Uterus (tissue), 4 donors: ENCODE data around the gene PPARA. TPM values are rescaled to one million over a fixed set of nuclear protein-coding genes. Genes with fewer than 3 reads are reported as not detected.

Experiments
- DNase-seq, 2 donors: peaks; one replicate each; pipeline ENCODE4 v3.0.0-alpha.2; 2019 to 2020
- H3K27ac ChIP-seq, 2 donors: fragments of 200-600 bp; sonication (generic); 1 replicate in 1 of 2; 2 replicates in 1 of 2; pipeline ENCODE4 v1.5.1; 2016 to 2018
- H3K27me3 ChIP-seq, 2 donors: fragments of 200-600 bp; sonication (generic); one replicate each; pipeline ENCODE4 v1.5.1; 2018 to 2019; ENCODE audit warnings: control low read depth in 1 of 2
- H3K36me3 ChIP-seq, 2 donors: fragments of 200-600 bp; sonication (generic); one replicate each; pipeline ENCODE4 v1.5.1; 2019; ENCODE audit warnings: control low read depth in 1 of 2
- H3K4me1 ChIP-seq, 2 donors: fragments of 200-600 bp; sonication (generic); one replicate each; pipeline ENCODE4 v1.5.1; 2018 to 2019; ENCODE audit warnings: control low read depth in 1 of 2
- H3K4me3 ChIP-seq, 2 donors: fragments of 200-600 bp; sonication (generic); 1 replicate in 1 of 2; 2 replicates in 1 of 2; pipeline ENCODE4 v1.5.1; 2018 to 2019; ENCODE audit warnings: mild to moderate bottlenecking in 1 of 2
- H3K9me3 ChIP-seq, 2 donors: fragments of 200-600 bp; sonication (generic); one replicate each; pipeline ENCODE4 v1.5.1; 2019; ENCODE audit warnings: control low read depth in 1 of 2
- CTCF ChIP-seq, 4 experiments: fragments of 200-600 bp in 2 of 4; fragments of 450-650 bp in 2 of 4; sonication (generic) in 2 of 4; IDR thresholded peaks; one replicate each; pipeline ENCODE4 v1.5.1; 2016 to 2019; ENCODE audit warnings: antibody characterized with exemption in 4 of 4, mild to moderate bottlenecking in 2 of 4, moderate library complexity in 1 of 4
- POLR2A ChIP-seq, 2 donors: fragments of 450-650 bp; IDR thresholded peaks; one replicate each; pipeline ENCODE4 v1.6.1; 2016; ENCODE audit warnings: antibody characterized with exemption in 2 of 2, mild to moderate bottlenecking in 1 of 2, moderate library complexity in 1 of 2
- intact Hi-C: fragments of 100-400 bp; cut with DNase I; formaldehyde crosslinking; loops from one replicate; pipeline ENCODE4 v1.15.1; 2023; ENCODE audit warnings: low total_unique reads
- total RNA-seq, 4 donors: library from RNA; depleted of rRNA in 3 of 4; stranded (reverse); fragments of >200 nt in 3 of 4; gene quantifications; one replicate each; pipeline versions ENCODE4 v1.1.0 to v1.2.4, GENCODE V29; 2014 to 2023
- donor health status: DM: yes; HTN: yes; CAD: no.

The PPARA gene
- total RNA-seq, 4 donors from 2014 or later: 1.8 to 24.8 (median 14.0) TPM

GRCh38 chr22:46113910-46114517, 36.3 kb upstream of the PPARA start:
- intact Hi-C loops: no loop called here
- Histone ChIP-seq H3K36me3 (no peaks in the 10 kb centered on the region), H3K4me1 (peaks cover 19 to 32% of the 10 kb centered on the region in 2 donors), H3K4me3 (no peak overlapping the region), H3K9me3 (no peaks in the 10 kb centered on the region), H3K27ac (peak overlapping the region; percentile 86 to 100), H3K27me3 (no peaks in the 10 kb centered on the region)
- no peak for TF ChIP-seq POLR2A (IDR thresholded peaks at IDR 0.05)
- no peak for TF ChIP-seq CTCF (IDR thresholded peaks at IDR 0.05)
- peak; percentile 60 to 62 for DNase-seq

- peak in 1 of 2 donors; percentile 48 for DNase-seq
- H3K9me3 ChIP-seq: no peaks in the 10 kb centered on the region
- peak overlapping the region; percentile 86 to 100 for H3K27ac ChIP-seq
- no peak overlapping the region for H3K4me3 ChIP-seq
- no peaks in the 10 kb centered on the region for H3K36me3 ChIP-seq
- peaks cover 16 to 30% of the 10 kb centered on the region in 2 donors for H3K4me1 ChIP-seq
- TF ChIP-seq CTCF (IDR thresholded peaks at IDR 0.05) (peak in 1 of 4 experiments; percentile 6), POLR2A (IDR thresholded peaks at IDR 0.05) (no peak)
- intact Hi-C loops: loop anchor here (5.0 kb wide), 1 partner anchor 107 kb away; no protein-coding TSS in a partner anchor
- H3K27me3 ChIP-seq: no peaks in the 10 kb centered on the region
These were observed 35.6 kb upstream of the PPARA start for GRCh38 chr22:46114518-46115387.

GRCh38 chr22:46115388-46115678, 35.0 kb upstream of the PPARA start:
- TF ChIP-seq POLR2A (IDR thresholded peaks at IDR 0.05): no peak
- no peak for TF ChIP-seq CTCF (IDR thresholded peaks at IDR 0.05)
- no peaks in the 10 kb centered on the region for H3K9me3 ChIP-seq
- intact Hi-C loops: loop anchor here (5.0 kb wide), 1 partner anchor 108 kb away; no protein-coding TSS in a partner anchor
- H3K27ac ChIP-seq: peak overlapping the region; percentile 86 to 100
- H3K36me3 ChIP-seq: no peaks in the 10 kb centered on the region
- DNase-seq: peak in 1 of 2 donors; percentile 46
- no peaks in the 10 kb centered on the region for H3K27me3 ChIP-seq
- no peak overlapping the region for H3K4me3 ChIP-seq
- H3K4me1 ChIP-seq: peaks cover 10 to 31% of the 10 kb centered on the region in 2 donors

- no peaks in the 10 kb centered on the region for H3K9me3 ChIP-seq
- no peak for TF ChIP-seq POLR2A (IDR thresholded peaks at IDR 0.05)
- TF ChIP-seq CTCF (IDR thresholded peaks at IDR 0.05): no peak
- intact Hi-C loops: loop anchor here (5.0 kb wide), 1 partner anchor 109 kb away; no protein-coding TSS in a partner anchor
These were observed 34.4 kb upstream of the PPARA start for GRCh38 chr22:46115755-46116490.

More at GRCh38 chr22:46115755-46116490, 34.4 kb upstream of the PPARA start:
- peak in 1 of 2 donors; percentile 49 for DNase-seq
- no peak overlapping the region for H3K4me3 ChIP-seq
- H3K4me1 ChIP-seq: peaks cover 6 to 27% of the 10 kb centered on the region in 2 donors
- peak overlapping the region; percentile 86 to 100 for H3K27ac ChIP-seq
- H3K27me3 ChIP-seq: no peaks in the 10 kb centered on the region
- no peaks in the 10 kb centered on the region for H3K36me3 ChIP-seq
